Glutamatergic neuron (in vitro differentiated cells): Measurements from ENCODE around the gene DBF4B. TPM values are rescaled to one million over a fixed set of nuclear protein-coding genes. Genes with fewer than 3 reads are reported as not detected.

Experiments used
- DNase-seq: peaks from one replicate; pipeline ENCODE4 v3.0.0; 2022
- H3K27ac Mint-ChIP-seq: one replicate; pipeline ENCODE4 v1.8.0; 2020; ENCODE audit warnings: mild to moderate bottlenecking, mixed read lengths, inconsistent platforms; ENCODE audit not compliant: unreplicated experiment
- H3K27me3 Mint-ChIP-seq: one replicate; pipeline ENCODE4 v1.8.0; 2020; ENCODE audit warnings: mild to moderate bottlenecking, moderate library complexity, mixed read lengths, inconsistent platforms; ENCODE audit not compliant: unreplicated experiment
- H3K36me3 Mint-ChIP-seq: one replicate; pipeline ENCODE4 v1.8.0; 2020; ENCODE audit warnings: mild to moderate bottlenecking, mixed read lengths, inconsistent platforms; ENCODE audit not compliant: unreplicated experiment
- H3K4me1 Mint-ChIP-seq: one replicate; pipeline ENCODE4 v1.8.0; 2020; ENCODE audit warnings: mild to moderate bottlenecking, low read depth, mixed read lengths, inconsistent platforms; ENCODE audit not compliant: unreplicated experiment
- H3K4me3 Mint-ChIP-seq: one replicate; pipeline ENCODE4 v1.8.0; 2020; ENCODE audit warnings: mild to moderate bottlenecking, mixed read lengths, inconsistent platforms; ENCODE audit not compliant: unreplicated experiment
- H3K9me3 Mint-ChIP-seq: one replicate; pipeline ENCODE4 v1.8.0; 2020; ENCODE audit warnings: mild to moderate bottlenecking, moderate library complexity, mixed read lengths, inconsistent platforms; ENCODE audit not compliant: unreplicated experiment
- CTCF ChIP-seq: fragments of 200-600 bp; sonication (generic); IDR thresholded peaks from one replicate; pipeline ENCODE4 v1.5.0; 2021; ENCODE audit not compliant: partially characterized antibody, unreplicated experiment
- total RNA-seq: library from RNA; stranded (reverse); fragmentation: NEBNext Ultra II Directional; extraction: Animal tissue kit (Norgen Biotek cat#: 25700); gene quantifications from one replicate; pipeline ENCODE4 v1.2.1, GENCODE V29; 2021; ENCODE audit not compliant: unreplicated experiment

The DBF4B gene
- total RNA-seq, 1 donor from 2014 or later, result 15.5 TPM

- DNase-seq, result no peak
- Mint-ChIP-seq H3K27ac (peak overlapping the region; percentile 38), H3K4me3 (peak overlapping the region; percentile 55), H3K36me3 (no peaks in the 10 kb centered on the region), H3K9me3 (peaks cover 12% of the 10 kb centered on the region), H3K4me1 (peaks cover 54% of the 10 kb centered on the region), H3K27me3 (peaks cover 13% of the 10 kb centered on the region)
- no peak for TF ChIP-seq CTCF
These were observed 57.5 kb downstream of the DBF4B start for GRCh38 chr17:44765965-44766364.

- no peak for DNase-seq
- Mint-ChIP-seq H3K4me3 (peak overlapping the region; percentile 55), H3K9me3 (peaks cover 10% of the 10 kb centered on the region), H3K4me1 (peaks cover 49% of the 10 kb centered on the region), H3K27ac (peak overlapping the region; percentile 38), H3K36me3 (no peaks in the 10 kb centered on the region), H3K27me3 (peaks cover 10% of the 10 kb centered on the region)
- no peak for TF ChIP-seq CTCF
These were observed 58.1 kb downstream of the DBF4B start for GRCh38 chr17:44766409-44767038.

GRCh38 chr17:44767493-44767892 is 59.0 kb downstream of the DBF4B start:
- peak overlapping the region; percentile 69 for H3K4me3 Mint-ChIP-seq
- H3K9me3 Mint-ChIP-seq, result peaks cover 9% of the 10 kb centered on the region
- no peak overlapping the region for H3K27ac Mint-ChIP-seq

GRCh38 chr17:44768505-44769142 is 60.2 kb downstream of the DBF4B start:
- H3K27me3 Mint-ChIP-seq, result peaks cover 13% of the 10 kb centered on the region
- peak overlapping the region; percentile 69 for H3K4me3 Mint-ChIP-seq
- H3K27ac Mint-ChIP-seq, result no peak overlapping the region
- TF ChIP-seq CTCF, result no peak
- H3K36me3 Mint-ChIP-seq, result no peaks in the 10 kb centered on the region
- peaks cover 37% of the 10 kb centered on the region for H3K4me1 Mint-ChIP-seq
- H3K9me3 Mint-ChIP-seq, result peaks cover 7% of the 10 kb centered on the region
- DNase-seq, result no peak

More at GRCh38 chr17:44767493-44767892, 59.0 kb downstream of the DBF4B start:
- peak; percentile 44 for DNase-seq
- Mint-ChIP-seq H3K4me1 (peaks cover 46% of the 10 kb centered on the region), H3K27me3 (peaks cover 10% of the 10 kb centered on the region), H3K36me3 (no peaks in the 10 kb centered on the region)
- TF ChIP-seq CTCF, result no peak

GRCh38 chr17:44769230-44769629 is 60.8 kb downstream of the DBF4B start:
- TF ChIP-seq CTCF, result no peak
- peaks cover 32% of the 10 kb centered on the region for H3K4me1 Mint-ChIP-seq
- H3K4me3 Mint-ChIP-seq, result no peak overlapping the region
- no peak overlapping the region for H3K27ac Mint-ChIP-seq
- H3K27me3 Mint-ChIP-seq, result peaks cover 15% of the 10 kb centered on the region
- H3K9me3 Mint-ChIP-seq, result peaks cover 9% of the 10 kb centered on the region
- DNase-seq, result no peak
- no peaks in the 10 kb centered on the region for H3K36me3 Mint-ChIP-seq
